Esophagus muscularis mucosa (tissue), 3 donors: ENCODE measurements around the gene MRPS25.

Experiments
- CTCF ChIP-seq, 3 experiments: fragments of 200-600 bp in 2 of 3; fragments of 450-650 bp in 1 of 3; sonication (generic) in 2 of 3; IDR thresholded peaks; one replicate each; pipeline ENCODE4 v1.5.1; 2017 to 2019; ENCODE audit warnings: antibody characterized with exemption in 3 of 3, mild to moderate bottlenecking in 2 of 3, moderate library complexity in 1 of 3
- POLR2A ChIP-seq: fragments of 450-650 bp; IDR thresholded peaks from one replicate; pipeline ENCODE4 v1.6.1; 2017; ENCODE audit warnings: antibody characterized with exemption, moderate library complexity, mild to moderate bottlenecking, low read depth

- TF ChIP-seq POLR2A (no peak), CTCF (IDR thresholded peaks at IDR 0.05) (no peak)
Observed at GRCh38 chr3:15097891-15098290, 32.8 kb upstream of the MRPS25 start.
